Measurements from ENCODE around the gene SLC44A1. TPM values are rescaled to one million over a fixed set of nuclear protein-coding genes. Genes with fewer than 3 reads are reported as not detected.
"Not testable (repeated sequence)": the region's sequence is repeated elsewhere in the genome, so short reads cannot be mapped to it uniquely, and the experiment has no call there.

Gene SLC44A1
- total and polyA plus RNA-seq, 8 donors, result 58.0 to 79.8 (median 73.9) TPM

GRCh38 chr9:105251133-105251532 lies 6.7 kb downstream of the SLC44A1 start:
- Histone ChIP-seq H3K27ac (no peak overlapping the region), H3K4me1 (peaks cover 5 to 41% of the 10 kb centered on the region in 2 donors), H3K27me3 (no peaks in the 10 kb centered on the region), H3K9me3 (no peaks in the 10 kb centered on the region), H3K36me3 (no peaks in the 10 kb centered on the region), H3K4me3 (no peak overlapping the region)
- intact Hi-C loops (cut with DNase I), result no loop called here
- DNase-seq, result no peak
- no peak for TF ChIP-seq CTCF (IDR thresholded peaks at IDR 0.05)
- ATAC-seq, result no peak

GRCh38 chr9:105251733-105252404 lies 7.4 kb downstream of the SLC44A1 start:
- intact Hi-C loops (cut with DNase I), result no loop called here
- Histone ChIP-seq H3K27ac (no peak overlapping the region), H3K27me3 (no peaks in the 10 kb centered on the region), H3K36me3 (no peaks in the 10 kb centered on the region), H3K9me3 (no peaks in the 10 kb centered on the region), H3K4me3 (no peak overlapping the region), H3K4me1 (peaks cover 0 to 34% of the 10 kb centered on the region in 2 donors)
- ATAC-seq (no peak), DNase-seq (no peak)
- TF ChIP-seq CTCF (IDR thresholded peaks at IDR 0.05), result no peak

GRCh38 chr9:105252405-105252756 lies 7.9 kb downstream of the SLC44A1 start:
- H3K4me1 ChIP-seq, result peaks cover 0 to 33% of the 10 kb centered on the region in 2 donors
- no peaks in the 10 kb centered on the region for H3K36me3 ChIP-seq
- no peak for TF ChIP-seq CTCF (IDR thresholded peaks at IDR 0.05)
- DNase-seq, result no peak
- intact Hi-C loops (cut with DNase I), result no loop called here
- no peak overlapping the region for H3K4me3 ChIP-seq
- H3K27ac ChIP-seq, result no peak overlapping the region
- H3K27me3 ChIP-seq, result no peaks in the 10 kb centered on the region
- no peak for ATAC-seq
- no peaks in the 10 kb centered on the region for H3K9me3 ChIP-seq

- no peak for TF ChIP-seq CTCF (IDR thresholded peaks at IDR 0.05)
- intact Hi-C loops (cut with DNase I), result no loop called here
- no peaks in the 10 kb centered on the region for H3K9me3 ChIP-seq
- no peak for ATAC-seq
- no peak for DNase-seq
- H3K27ac ChIP-seq, result no peak overlapping the region
- peaks cover 14 to 36% of the 10 kb centered on the region in 2 donors for H3K4me1 ChIP-seq
- H3K36me3 ChIP-seq, result no peaks in the 10 kb centered on the region
- no peaks in the 10 kb centered on the region for H3K27me3 ChIP-seq
- no peak overlapping the region for H3K4me3 ChIP-seq
Observed at GRCh38 chr9:105254226-105254625, 9.8 kb downstream of the SLC44A1 start.

GRCh38 chr9:105255421-105255820 lies 11.0 kb downstream of the SLC44A1 start:
- Histone ChIP-seq H3K4me3 (no peak overlapping the region), H3K27me3 (no peaks in the 10 kb centered on the region), H3K36me3 (no peaks in the 10 kb centered on the region), H3K27ac (no peak overlapping the region), H3K4me1 (peaks cover 18 to 48% of the 10 kb centered on the region in 2 donors), H3K9me3 (no peaks in the 10 kb centered on the region)
- TF ChIP-seq CTCF (IDR thresholded peaks at IDR 0.05), result no peak
- intact Hi-C loops (cut with DNase I), result loop anchor here in 1 of 2 donors (5.0 kb wide), 1 partner anchor 127 kb away; no protein-coding TSS in a partner anchor
- DNase-seq, result no peak
- ATAC-seq, result no peak

GRCh38 chr9:105256569-105256968 lies 12.1 kb downstream of the SLC44A1 start:
- not testable (repeated sequence) for ATAC-seq, H3K4me3 ChIP-seq, H3K27ac ChIP-seq, H3K36me3 ChIP-seq, H3K27me3 ChIP-seq, DNase-seq, H3K9me3 ChIP-seq
- intact Hi-C loops (cut with DNase I), result loop anchor here in 1 of 2 donors (5.0 kb wide), 1 partner anchor 126 kb away; no protein-coding TSS in a partner anchor
- peaks cover 18 to 49% of the 10 kb centered on the region in 2 donors for H3K4me1 ChIP-seq

Measured in left lung (tissue), 10 donors.